ENCODE results near the gene GSAP. TPM values are rescaled to one million over a fixed set of nuclear protein-coding genes. Genes with fewer than 3 reads are reported as not detected.

Gene GSAP
- total and polyA plus RNA-seq, 9 of the 15 experiments (the other 6 are each of a cell fraction or from before 2014, with no cell fraction given), result 0.13 TPM; not detected in 8

- TF ChIP-seq ZNF583 (CRISPR knock-in tag; IDR thresholded peaks at IDR 0.05), result no peak
Measured at GRCh38 chr7:77420986-77421672, 5.0 kb upstream of the GSAP start (continued).

DNA sequence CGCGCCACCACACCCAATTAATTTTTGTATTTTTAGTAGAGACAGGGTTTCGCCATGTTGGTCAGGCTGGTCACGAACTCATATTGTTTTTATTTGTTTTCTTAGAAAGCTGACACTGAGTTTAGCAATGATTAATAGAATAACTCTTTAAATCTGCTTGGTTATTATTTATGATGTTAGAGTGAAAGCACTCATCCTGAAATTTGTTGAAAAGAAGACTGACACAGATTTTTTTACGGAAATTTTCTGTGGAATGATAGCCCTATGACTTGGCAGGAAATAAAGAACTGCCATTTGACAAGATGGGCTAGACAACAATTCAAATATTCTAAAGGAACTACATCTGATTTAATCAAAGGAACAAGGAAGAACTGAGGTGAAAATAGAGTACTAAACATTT is 4.3 kb upstream of the GSAP start:
- Histone ChIP-seq H2AFZ (ENCODE audit: low read depth, low read length) (no peak overlapping the region), H3K4me2 (ENCODE audit: insufficient read depth, low read length) (no peak overlapping the region), H3K79me2 (ENCODE audit: control insufficient read depth, insufficient read depth, low read length) (no peaks in the 10 kb centered on the region), H3K4me3 (no peak overlapping the region), H3K9me1 (ENCODE audit: control insufficient read depth, insufficient read depth, low read length) (no peaks in the 10 kb centered on the region), H3K9ac (ENCODE audit: insufficient read depth in 1 of 2, low read depth in 2 of 2, low read length in 2 of 2) (no peak overlapping the region), H4K20me1 (replicated peaks; ENCODE audit: control insufficient read depth, insufficient read depth, low read length) (no peaks in the 10 kb centered on the region), H3K27me3 (ENCODE audit: control insufficient read depth in 2 of 2, insufficient read depth in 2 of 2, low read length in 2 of 2) (peaks cover 35 to 41% of the 10 kb centered on the region in 2 experiments; a peak in 4 of 5 replicates), H3K36me3 (ENCODE audit: control insufficient read depth, insufficient read depth, low read length) (no peaks in the 10 kb centered on the region), H3K27ac (ENCODE audit: extremely low read depth, low read depth, low read length) (no peak overlapping the region), H3K9me3 (replicated peaks; ENCODE audit: control insufficient read depth, insufficient read depth, low read depth, low read length) (no peaks in the 10 kb centered on the region), H3K4me1 (replicated peaks in 1 of 2; ENCODE audit: control insufficient read depth in 2 of 2, insufficient read depth in 2 of 2, low read length in 2 of 2) (peaks cover 0 to 12% of the 10 kb centered on the region in 2 experiments; a peak in 1 of 5 replicates)
- intact Hi-C loops (cut with micrococcal nuclease), result no loop called here
- POLR2A ChIA-PET, result no interaction called here
- TF ChIP-seq SMARCA4 (IDR thresholded peaks at IDR 0.05) (no peak), CBX8 (IDR thresholded peaks at IDR 0.05; ENCODE audit: borderline replicate concordance, extremely low read depth, low read depth, low read length, poor library complexity, severe bottlenecking) (peak; percentile 74), SIN3A (IDR thresholded peaks at IDR 0.05; ENCODE audit: borderline replicate concordance in 2 of 2, control insufficient read depth in 1 of 2, low read depth in 2 of 2, low read length in 2 of 2) (no peak)
- CTCF ChIA-PET (ENCODE audit: low intra/inter-chr PET ratio), result no interaction called here
- ATAC-seq (no peak), DNase-seq (ENCODE audit: extremely low read depth in 1 of 4, low spot score in 3 of 4) (no peak), FAIRE-seq (no peak)
- BruUV-seq (replicated peaks), result no TSS peak
- under 1% methylated on average over 5 of the region's 5 CpGs for WGBS (ENCODE audit: insufficient coverage, low coverage, missing lambda C conversion rate)
- in situ Hi-C loops (cut with MboI), result no loop called here
